Panc1 (cell line): Measurements from ENCODE around the gene MEP1A. TPM values are rescaled to one million over a fixed set of nuclear protein-coding genes. Genes with fewer than 3 reads are reported as not detected.
"Not testable (repeated sequence)": the region's sequence is repeated elsewhere in the genome, so short reads cannot be mapped to it uniquely, and the experiment has no call there.

Source experiments
- ATAC-seq: fragments of 200-7000 bp; cut with Tn5 transposase; 2 replicates; pipeline ENCODE4 v1.9.1; 2020; ENCODE audit warnings: mild to moderate bottlenecking, moderate library complexity
- BruUV-seq: library from RNA; stranded (reverse); fragments of 400-500 nt; replicated peaks from 2 replicates; lab custom pipeline; 2021; lab: Mats Ljungman, UMichigan
- CTCF ChIA-PET: fragments of 300-600 bp; sonication (Branson Sonifier 250); formaldehyde crosslinking; loops from one replicate; lab custom pipeline; 2022; ENCODE audit warnings: antibody characterized with exemption; lab: Charles Lee
- POLR2A ChIA-PET: fragments of 300-600 bp; sonication (Branson Sonifier 250); formaldehyde crosslinking; loops from one replicate; lab custom pipeline; 2022; ENCODE audit warnings: antibody characterized with exemption; lab: Charles Lee
- DNase-seq: peaks from one replicate; pipeline ENCODE4 v3.0.0-alpha.2; 2010; ENCODE audit warnings: low read depth, low spot score
- H3K27ac ChIP-seq: 2 replicates; pipeline ENCODE4 v1.5.1; 2011; ENCODE audit warnings: mild to moderate bottlenecking, low read length, inconsistent platforms
- H3K27me3 ChIP-seq: fragments of 200-500 bp; sonication (Bioruptor generic); 2 replicates; pipeline ENCODE4 v1.6.0; 2014; ENCODE audit warnings: low read length, inconsistent platforms; ENCODE audit not compliant: control insufficient read depth, insufficient read depth
- H3K36me3 ChIP-seq: fragments of 200-500 bp; sonication (Bioruptor generic); 2 replicates; pipeline ENCODE4 v1.5.1; 2014; ENCODE audit warnings: inconsistent platforms, mild to moderate bottlenecking, low read length, moderate library complexity; ENCODE audit not compliant: control insufficient read depth, insufficient read depth
- H3K4me1 ChIP-seq: 2 replicates; pipeline ENCODE4 v1.5.1; 2011; ENCODE audit warnings: inconsistent platforms, mild to moderate bottlenecking, low read length, moderate library complexity; ENCODE audit not compliant: control insufficient read depth, insufficient read depth
- H3K4me3 ChIP-seq, 2 experiments: 2 replicates each; pipeline ENCODE4 v1.5.1; 2011 to 2012; ENCODE audit warnings: low read depth in 2 of 2, low read length in 2 of 2, mild to moderate bottlenecking in 2 of 2, inconsistent platforms in 1 of 2, moderate library complexity in 1 of 2
- H3K9me3 ChIP-seq: fragments of 200-500 bp; sonication (Bioruptor generic); 2 replicates; pipeline ENCODE4 v1.5.1; 2014; ENCODE audit warnings: low read depth, mild to moderate bottlenecking, inconsistent platforms, low read length, moderate library complexity; ENCODE audit not compliant: control insufficient read depth, insufficient read depth
- CTCF ChIP-seq: fragments of 450-650 bp; IDR thresholded peaks from 2 replicates; pipeline ENCODE4 v1.5.1; 2017; ENCODE audit warnings: mild to moderate bottlenecking
- POLR2AphosphoS5 ChIP-seq: IDR thresholded peaks from 2 replicates; pipeline ENCODE4 v1.6.1; 2012; ENCODE audit warnings: mild to moderate bottlenecking, low read depth, low read length, moderate library complexity
- REST ChIP-seq, 2 experiments: IDR thresholded peaks; 2 replicates each; pipeline ENCODE4 v1.6.1; 2011 to 2012; ENCODE audit warnings: low read depth in 2 of 2, control low read depth in 1 of 2, low read length in 1 of 2, mild to moderate bottlenecking in 1 of 2, moderate library complexity in 1 of 2; ENCODE audit not compliant: insufficient read depth in 1 of 2
- SIN3A ChIP-seq: IDR thresholded peaks from 2 replicates; pipeline ENCODE4 v1.6.1; 2012; ENCODE audit warnings: low read depth, mild to moderate bottlenecking, low read length, moderate library complexity, borderline replicate concordance; ENCODE audit not compliant: insufficient read depth
- TCF7L2 ChIP-seq: IDR thresholded peaks from 2 replicates; pipeline ENCODE4 v1.6.1; 2011; ENCODE audit warnings: mild to moderate bottlenecking, low read depth, low read length, inconsistent platforms
- in situ Hi-C: cut with HindIII; loops from 2 replicates; pipeline ENCODE4 v1.10.0; 2016; ENCODE audit warnings: low sequenced_read_pairs, low pct_unique_long_range_greater_than_20kb
- intact Hi-C: fragments of 100-400 bp; cut with micrococcal nuclease; formaldehyde crosslinking; loops from one replicate; pipeline ENCODE4 v1.10.0; 2022; ENCODE audit not compliant: unreplicated experiment
- total RNA-seq: library from RNA; stranded (reverse); gene quantifications from one replicate; pipeline ENCODE4 v1.2.1, GENCODE V29; 2021; ENCODE audit not compliant: unreplicated experiment

MEP1A gene
- total RNA-seq, 1 experiment from 2014 or later = not detected

GRCh38 chr6:46855966-46856365, 62.8 kb downstream of the MEP1A start:
- H3K27me3 ChIP-seq, H3K36me3 ChIP-seq, H3K4me3 ChIP-seq, H3K4me1 ChIP-seq, BruUV-seq, CTCF ChIA-PET, H3K27ac ChIP-seq, H3K9me3 ChIP-seq, ATAC-seq, intact Hi-C loops, DNase-seq, in situ Hi-C loops, POLR2A ChIA-PET: not testable (repeated sequence)
- TF ChIP-seq CTCF = peak; percentile 55

GRCh38 chr6:46862381-46862780, 69.2 kb downstream of the MEP1A start:
- ATAC-seq (no peak), DNase-seq (no peak)
- Histone ChIP-seq H3K4me3 (no peak overlapping the region), H3K9me3 (no peaks in the 10 kb centered on the region), H3K27ac (no peak overlapping the region), H3K4me1 (no peaks in the 10 kb centered on the region), H3K27me3 (no peaks in the 10 kb centered on the region; the same call in 1 of the 2 replicates), H3K36me3 (no peaks in the 10 kb centered on the region)
- BruUV-seq = no TSS peak
- ChIA-PET CTCF (no interaction called here), POLR2A (no interaction called here)
- intact Hi-C loops (no loop called here), in situ Hi-C loops (no loop called here)
- TF ChIP-seq POLR2AphosphoS5 = no peak
- TF ChIP-seq SIN3A = no peak
- TF ChIP-seq CTCF = no peak
- TF ChIP-seq TCF7L2 = no peak
- no peak for TF ChIP-seq REST (IDR thresholded peaks at IDR 0.05; ENCODE audit: insufficient read depth in 1 of 2, low read depth in 2 of 2, low read length in 1 of 2)
